ENCODE data around the gene ZNF91.
"Not testable (repeated sequence)": the region's sequence is repeated elsewhere in the genome, so short reads cannot be mapped to it uniquely, and the experiment has no call there.

Gene ZNF91

GRCh38 chr19:23394511-23394910 is 760 bp downstream of the ZNF91 start:
- DNase-seq = no peak

GRCh38 chr19:23393121-23393520 is 2.1 kb downstream of the ZNF91 start:
- no peak for DNase-seq

GRCh38 chr19:23391236-23391635 is 4.0 kb downstream of the ZNF91 start:
- DNase-seq = no peak

- no peak for DNase-seq
These were observed 9.9 kb downstream of the ZNF91 start for GRCh38 chr19:23385404-23385803.

- DNase-seq = no peak
These were observed 10.4 kb downstream of the ZNF91 start for GRCh38 chr19:23384858-23385257.

- no peak for DNase-seq
These were observed 11.1 kb downstream of the ZNF91 start for GRCh38 chr19:23384166-23384565.

GRCh38 chr19:23382955-23383354 is 12.3 kb downstream of the ZNF91 start:
- no peak for DNase-seq

- no peak for DNase-seq
These were observed 14.2 kb downstream of the ZNF91 start for GRCh38 chr19:23381114-23381513.

GRCh38 chr19:23379671-23380070 is 15.6 kb downstream of the ZNF91 start:
- DNase-seq = peak in 1 of 2 experiments; percentile 2

GRCh38 chr19:23378948-23379347 is 16.3 kb downstream of the ZNF91 start:
- DNase-seq = no peak

- no peak for DNase-seq
These were observed 18.0 kb downstream of the ZNF91 start for GRCh38 chr19:23377276-23377675.

- no peak for DNase-seq
These were observed 28.8 kb downstream of the ZNF91 start for GRCh38 chr19:23366437-23366836.

- not testable (repeated sequence) for DNase-seq
These were observed 29.2 kb downstream of the ZNF91 start for GRCh38 chr19:23366031-23366430.

- DNase-seq = no peak
These were observed 30.0 kb downstream of the ZNF91 start for GRCh38 chr19:23365222-23365621.

GRCh38 chr19:23361843-23362242 is 33.4 kb downstream of the ZNF91 start:
- not testable (repeated sequence) for DNase-seq

GRCh38 chr19:23351806-23352205 is 43.5 kb downstream of the ZNF91 start:
- no peak for DNase-seq

- DNase-seq = no peak
These were observed 48.6 kb downstream of the ZNF91 start for GRCh38 chr19:23346696-23347095.

GRCh38 chr19:23345838-23346237 is 49.4 kb downstream of the ZNF91 start:
- DNase-seq = no peak

- peak; percentile 3 to 7 for DNase-seq
These were observed 51.7 kb downstream of the ZNF91 start for GRCh38 chr19:23343434-23344010.

GRCh38 chr19:23328211-23328610 is 67.1 kb downstream of the ZNF91 start:
- no peak for DNase-seq

GRCh38 chr19:23321953-23322549 is 73.2 kb downstream of the ZNF91 start:
- DNase-seq = no peak

- DNase-seq = not testable (repeated sequence)
These were observed 73.9 kb downstream of the ZNF91 start for GRCh38 chr19:23321403-23321802.

- not testable (repeated sequence) for DNase-seq
These were observed 75.7 kb downstream of the ZNF91 start for GRCh38 chr19:23319571-23319970.

- not testable (repeated sequence) for DNase-seq
These were observed 76.3 kb downstream of the ZNF91 start for GRCh38 chr19:23318941-23319340.

- no peak for DNase-seq
These were observed 77.1 kb downstream of the ZNF91 start for GRCh38 chr19:23318143-23318542.
